ENCODE data around the gene KPNA1.

The KPNA1 gene

GRCh38 chr3:122514123-122515019 is at the start of gene KPNA1:
TSS of gene KPNA1 (minus strand) at chr3:122514939. CDS start at chr3:122496565, 18,374 bp downstream.
- peak; percentile 37 for DNase-seq

- DNase-seq = peak; percentile 65
Measured at GRCh38 chr3:122564155-122564912, 49.6 kb upstream of the KPNA1 start, which contains the start of the genes DTX3L and PARP9. TSS of gene DTX3L (plus strand) at chr3:122564338. CDS start at chr3:122564427, 89 bp downstream. TSS of gene PARP9 (minus strand) at chr3:122564300. CDS start at chr3:122559620, 4,680 bp downstream.

- no peak for DNase-seq
Measured at GRCh38 chr3:122563717-122564025, 48.9 kb upstream of the KPNA1 start.

DNA sequence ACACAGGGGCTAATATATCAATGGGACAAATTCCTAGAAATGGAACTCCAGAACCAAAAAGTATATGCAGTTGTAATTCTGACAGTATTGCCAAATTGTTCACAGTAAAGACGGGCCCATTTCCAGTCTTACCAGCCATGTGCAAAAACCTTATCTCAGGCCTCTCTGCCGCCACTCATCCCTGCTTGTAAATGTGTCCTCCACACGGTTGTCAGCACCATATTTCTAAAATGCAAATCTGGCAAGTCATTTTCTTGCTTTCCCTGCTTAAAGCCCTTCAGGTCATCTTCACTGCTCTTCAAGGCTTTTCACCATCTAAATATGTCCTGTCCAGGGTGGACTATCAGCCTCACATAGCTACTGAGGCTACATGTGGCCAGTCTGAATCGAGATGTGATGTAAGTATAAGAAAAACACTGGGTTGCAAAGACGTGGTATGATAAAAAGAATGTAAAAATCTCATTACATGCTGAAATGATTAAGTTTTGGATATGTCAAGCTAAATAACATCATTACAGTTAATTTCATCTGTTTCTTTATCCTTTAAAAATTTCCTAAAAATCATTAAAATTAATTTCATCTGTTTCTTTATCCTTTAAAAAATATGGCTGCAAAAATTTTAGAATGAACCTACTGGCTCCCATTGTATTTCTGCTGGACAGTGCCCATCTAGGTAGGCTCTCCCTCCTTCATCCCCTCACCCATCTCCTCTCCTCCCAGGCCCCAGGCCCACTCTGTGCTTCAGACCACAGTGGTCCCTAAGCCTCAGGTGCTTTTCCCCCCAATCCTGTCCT is 48.4 kb upstream of the KPNA1 start:
- no peak for DNase-seq

DNA sequence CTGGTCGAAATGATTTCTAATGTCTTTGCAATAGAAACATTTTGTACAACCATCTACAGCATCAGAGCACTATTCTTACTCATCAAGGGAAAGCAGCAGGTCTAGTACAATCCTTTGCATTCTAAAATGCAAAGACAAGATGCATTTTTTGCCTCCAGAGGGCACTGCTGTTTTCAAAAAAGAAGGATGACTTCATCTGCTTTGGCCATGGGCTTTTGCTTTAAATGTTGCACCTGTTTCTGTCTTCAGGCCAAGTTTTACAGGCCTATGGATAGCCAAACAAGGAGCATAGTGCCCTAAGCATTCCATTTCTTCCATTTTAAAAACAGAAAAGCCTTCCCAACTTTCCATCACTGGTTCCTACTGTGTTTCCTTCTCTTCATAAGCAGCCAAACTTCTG is 45.9 kb upstream of the KPNA1 start:
- peak; percentile 59 for DNase-seq

DNA sequence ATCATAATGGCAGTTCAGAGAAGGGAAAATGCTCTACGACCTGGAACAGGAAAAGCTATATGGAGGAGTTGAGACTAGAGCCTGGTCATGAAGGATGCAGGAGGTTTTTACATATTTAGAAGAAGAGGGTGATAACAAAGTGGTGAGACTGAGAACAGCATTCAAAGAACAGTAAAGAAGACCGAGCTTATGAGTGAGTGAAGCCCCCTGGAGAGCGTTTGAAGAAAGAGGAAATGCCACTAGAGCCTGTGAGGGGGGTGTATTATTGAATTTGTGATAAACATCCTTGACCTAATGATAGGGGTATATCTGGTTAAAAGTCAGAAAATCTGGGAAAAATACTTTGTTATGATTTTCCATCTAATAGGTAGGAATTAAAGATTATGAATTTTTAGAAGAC is 45.2 kb upstream of the KPNA1 start:
- no peak for DNase-seq

DNA sequence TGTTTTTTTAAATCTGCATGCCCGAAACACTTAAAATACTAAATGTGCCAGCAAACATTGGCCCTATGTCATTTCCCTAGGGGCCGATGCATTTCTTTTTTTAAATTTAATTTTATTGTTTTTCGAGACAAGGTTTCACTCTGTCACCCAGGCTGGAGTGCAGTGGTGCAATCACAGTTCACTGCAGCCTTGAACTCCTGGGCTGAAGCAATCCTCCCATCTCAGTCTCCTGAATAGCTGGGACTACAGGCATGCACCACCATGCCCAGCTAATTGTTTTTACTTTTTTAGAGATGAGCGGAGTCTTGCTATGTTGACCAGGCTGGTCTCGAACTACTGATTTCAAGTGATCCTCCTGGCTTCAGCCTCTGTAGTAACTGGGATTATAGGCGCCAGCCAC is 43.9 kb upstream of the KPNA1 start:
- no peak for DNase-seq

DNA sequence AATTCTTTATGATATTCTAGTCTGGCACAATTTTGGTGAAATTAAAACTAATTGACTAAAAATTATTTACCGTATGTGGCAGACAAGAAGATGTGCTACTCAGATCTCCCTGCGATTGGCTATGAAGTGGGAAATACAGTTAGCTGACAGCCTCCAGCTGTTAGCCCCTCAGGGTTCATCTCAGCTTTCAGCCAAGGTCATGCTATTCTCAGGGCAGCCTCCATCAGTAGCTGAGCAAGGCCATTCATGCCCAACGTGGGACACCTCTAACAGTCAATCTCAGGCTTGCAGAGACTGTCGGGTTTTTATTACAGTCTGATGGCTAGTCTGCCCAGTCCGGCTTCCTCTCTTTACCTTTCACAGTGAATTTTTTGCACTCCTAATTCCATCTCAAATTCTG is 42.6 kb upstream of the KPNA1 start:
- no peak for DNase-seq

DNA sequence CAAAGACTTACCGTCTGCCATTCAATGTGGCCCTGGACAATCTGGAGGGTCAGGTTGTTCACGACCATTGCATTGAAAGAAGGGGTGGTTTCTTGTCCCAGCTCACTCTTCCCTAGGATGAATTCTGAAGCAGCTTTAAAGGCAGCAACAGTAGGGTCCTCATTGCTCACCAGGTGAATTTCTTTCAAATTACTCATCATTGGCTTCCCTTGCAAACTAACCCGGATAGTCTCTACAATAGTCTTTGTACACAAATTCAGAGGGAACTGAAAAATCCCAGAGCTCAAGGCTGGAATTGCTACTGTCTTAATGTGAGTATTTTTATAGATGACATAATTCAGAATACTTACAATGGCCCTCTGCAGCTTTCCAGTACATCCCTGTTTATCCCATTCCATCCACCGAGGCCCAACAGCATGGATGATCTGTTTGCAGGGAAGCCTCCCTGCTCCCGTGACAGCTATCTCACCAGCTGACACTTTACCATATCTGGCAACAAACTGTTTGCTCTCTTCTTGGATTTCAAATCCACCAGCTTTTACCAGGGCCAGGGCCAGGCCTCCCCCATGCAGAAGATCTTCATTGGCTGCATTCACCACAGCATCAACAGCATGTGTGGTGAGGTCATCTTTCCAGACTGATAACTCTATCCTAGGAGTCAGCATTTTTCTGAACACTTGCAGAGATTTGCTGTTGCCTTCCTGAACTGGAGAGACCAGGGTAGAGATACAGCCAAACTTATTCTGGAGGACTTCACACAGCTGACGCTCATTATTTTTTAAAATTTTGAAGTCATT is 40.7 kb upstream of the KPNA1 start:
- DNase-seq = no peak

GRCh38 chr3:122553171-122553570 is 38.4 kb upstream of the KPNA1 start:
- no peak for DNase-seq

DNA sequence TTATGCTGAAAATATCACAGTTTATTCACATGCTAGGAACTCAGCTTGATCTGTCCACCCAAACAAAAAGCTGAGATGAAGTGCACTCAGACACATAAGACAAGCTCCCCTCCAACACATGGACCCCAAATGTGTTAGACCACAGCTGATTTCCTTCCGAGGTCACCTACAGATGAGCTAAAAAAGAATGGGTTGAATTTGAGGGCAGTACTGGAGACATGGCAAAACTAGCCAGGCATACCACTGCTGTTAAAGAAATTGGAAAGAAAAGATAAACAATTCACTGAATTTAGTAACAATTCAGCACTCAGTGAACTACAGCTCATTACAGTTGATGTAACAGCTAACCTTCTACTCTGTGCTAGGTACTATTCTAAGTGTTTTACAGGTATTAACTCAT is 33.9 kb upstream of the KPNA1 start:
- no peak for DNase-seq

DNA sequence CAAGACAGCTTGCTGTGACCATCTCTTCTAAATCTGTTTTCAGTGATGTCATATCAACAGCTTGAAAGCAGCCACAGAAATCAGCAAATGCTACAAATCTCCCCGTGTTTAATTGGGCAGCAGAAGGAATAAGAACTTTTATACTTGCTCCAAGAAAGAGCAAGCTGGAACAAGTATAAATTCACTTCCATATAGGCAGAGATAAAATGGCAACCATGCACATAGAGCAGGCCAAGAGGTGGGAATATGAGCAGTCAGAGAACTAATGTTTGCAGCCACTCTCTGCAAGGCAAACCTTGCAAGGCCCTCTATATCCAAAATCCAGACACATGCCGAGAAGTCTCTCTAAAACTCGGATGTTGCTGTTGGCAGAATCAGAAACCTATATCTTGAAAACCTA is 33.3 kb upstream of the KPNA1 start:
- DNase-seq = no peak

DNA sequence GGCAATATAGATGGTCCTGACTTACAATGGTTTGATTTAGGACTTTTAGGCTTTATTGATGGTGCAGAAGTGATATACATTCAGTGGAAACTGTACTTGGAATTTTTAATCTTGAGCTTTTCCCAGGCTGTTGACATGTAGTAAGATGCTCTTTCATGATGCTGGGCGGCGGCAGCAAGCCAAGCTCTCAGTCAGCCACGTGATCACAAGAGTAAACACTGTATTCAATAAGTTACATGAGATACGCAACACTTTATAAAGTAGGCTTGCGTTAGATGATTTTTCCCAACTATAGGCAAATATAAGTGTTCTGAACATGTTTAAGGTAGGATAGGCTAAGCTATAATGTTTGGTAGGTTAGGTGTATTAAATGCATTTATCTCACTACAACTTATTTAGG is 31.4 kb upstream of the KPNA1 start:
- DNase-seq = no peak

DNA sequence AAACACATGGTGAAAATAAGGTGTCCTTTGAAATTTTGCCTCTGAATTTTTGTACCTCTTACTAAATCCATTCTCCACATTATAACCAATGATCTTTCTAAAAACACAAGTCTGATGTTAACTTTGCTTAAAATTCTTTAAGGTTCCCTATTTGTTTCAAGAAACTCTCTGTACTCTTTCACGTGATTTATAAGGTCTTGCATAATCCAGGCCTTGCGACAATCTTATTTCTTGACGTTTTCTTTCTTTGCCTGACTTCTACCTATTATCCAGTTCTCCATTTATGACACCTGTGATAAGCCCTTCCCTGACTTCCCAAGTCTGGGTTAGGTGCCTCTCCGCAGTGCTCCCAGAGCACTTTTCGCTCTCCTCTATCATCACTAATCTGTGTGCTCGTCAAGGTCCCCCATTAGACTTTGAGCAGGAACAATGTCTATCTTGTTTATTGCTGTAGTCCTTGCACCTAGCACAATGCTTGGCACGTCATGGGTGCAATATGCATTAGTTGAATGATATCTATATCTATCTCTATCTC is 24.3 kb upstream of the KPNA1 start:
- no peak for DNase-seq

- DNase-seq = no peak
Measured at GRCh38 chr3:122536632-122537001, 21.9 kb upstream of the KPNA1 start.

- no peak for DNase-seq
Measured at GRCh38 chr3:122535964-122536631, 21.4 kb upstream of the KPNA1 start.

DNA sequence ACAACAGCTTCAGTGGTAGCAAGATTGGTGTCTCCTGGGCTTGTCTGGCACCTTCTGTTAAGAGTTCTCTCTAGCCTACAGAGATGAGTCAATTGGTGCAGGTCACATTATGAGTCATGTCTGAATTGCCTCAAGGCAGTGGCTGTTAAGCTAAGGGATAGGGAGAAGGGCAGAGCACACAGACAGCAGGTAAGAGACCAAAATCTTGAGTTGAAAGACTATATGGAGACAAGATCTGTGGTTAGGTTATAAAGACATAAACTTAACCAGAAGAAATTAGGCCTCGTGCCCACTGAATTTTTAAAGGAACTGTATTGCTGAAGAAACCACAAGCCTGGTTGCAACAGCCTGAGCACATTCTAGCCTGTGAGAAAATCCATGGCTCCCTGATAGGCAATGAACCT is 19.2 kb upstream of the KPNA1 start:
- DNase-seq = no peak

- DNase-seq = no peak
Measured at GRCh38 chr3:122533480-122533879, 18.7 kb upstream of the KPNA1 start.

DNA sequence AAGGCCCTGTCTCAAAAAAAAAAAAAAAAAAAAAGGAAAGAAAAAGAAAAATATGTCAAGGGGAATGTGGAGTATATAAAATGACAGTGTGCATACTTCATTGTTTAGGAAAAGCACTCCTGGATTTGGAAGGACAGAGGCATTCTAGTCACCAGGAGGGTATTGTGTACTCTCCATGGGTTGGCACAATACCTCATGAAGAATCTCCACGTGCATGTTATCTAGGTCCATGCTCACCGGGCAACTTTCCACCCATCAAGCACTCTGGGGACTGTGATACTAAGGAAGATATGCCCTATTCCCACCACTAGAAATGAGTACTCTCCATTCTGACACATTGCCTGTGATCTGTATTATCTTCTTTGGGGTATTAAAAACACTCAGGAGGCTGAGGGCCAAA is 15.4 kb upstream of the KPNA1 start:
- DNase-seq = no peak

- DNase-seq = no peak
Measured at GRCh38 chr3:122523317-122523716, 8.6 kb upstream of the KPNA1 start.

DNA sequence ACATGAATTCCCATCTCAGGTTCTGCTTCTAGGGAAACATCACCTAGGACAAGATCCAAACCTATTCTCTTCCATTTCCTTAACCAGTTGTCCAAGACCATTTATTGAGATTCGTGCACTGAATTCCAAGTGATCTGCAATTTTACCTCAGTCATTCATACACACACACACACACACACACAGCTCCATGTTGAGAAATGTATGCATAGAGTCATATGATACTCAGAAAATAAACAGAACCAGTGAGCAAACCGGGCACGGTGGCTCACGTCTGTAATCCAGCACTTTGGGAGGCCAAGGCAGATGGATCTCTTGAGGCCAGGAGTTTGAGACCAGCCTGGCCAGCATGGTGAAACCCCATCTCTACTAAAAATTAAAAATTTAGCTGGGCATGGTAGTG is 6.1 kb upstream of the KPNA1 start:
- DNase-seq = no peak

DNA sequence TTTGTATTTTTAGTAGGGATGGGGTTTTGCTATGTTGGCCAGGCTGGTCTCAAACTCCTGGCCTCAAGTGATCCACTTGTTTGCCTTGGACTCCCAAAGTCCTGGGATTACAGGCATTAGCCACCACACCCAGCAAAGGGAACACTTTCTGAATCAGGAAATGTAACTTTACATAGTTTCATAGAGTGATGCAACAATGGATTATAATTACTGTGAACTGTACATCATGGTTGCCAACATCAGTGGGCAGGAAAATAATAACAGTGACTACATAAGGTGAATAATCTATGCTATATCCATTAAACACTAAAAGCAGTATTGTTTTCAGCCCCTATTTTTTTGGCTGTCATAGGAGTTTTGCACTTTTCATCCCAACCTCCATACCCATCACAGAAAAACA is 5.0 kb upstream of the KPNA1 start:
- DNase-seq = no peak

All from NCI-H2029 treated with DMSO at 0.1 percent for 48 hours (cell line).